K562 (cell line): ENCODE measurements around the gene BHMT2. TPM values are rescaled to one million over a fixed set of nuclear protein-coding genes. Genes with fewer than 3 reads are reported as not detected.

Experiments
- ADNP ChIP-seq: fragments of 200-800 bp; sonication (Bioruptor generic); IDR thresholded peaks from 2 replicates; pipeline ENCODE4 v1.6.1; 2016; ENCODE audit warnings: missing genetic modification characterization, missing compliant biosample characterization
- CBX8 ChIP-seq: fragments of 200-600 bp; sonication (generic); IDR thresholded peaks from 2 replicates; pipeline ENCODE4 v1.6.1; 2012; ENCODE audit warnings: borderline replicate concordance, mixed run types, low read depth, mild to moderate bottlenecking, moderate library complexity, mixed read lengths, low read length, control low read depth, inconsistent platforms; ENCODE audit not compliant: poor library complexity, severe bottlenecking; ENCODE audit errors: extremely low read depth
- CHD1 ChIP-seq: fragments of 200-600 bp; sonication (generic); IDR thresholded peaks from one replicate; pipeline ENCODE4 v1.6.1; 2012; ENCODE audit warnings: mild to moderate bottlenecking, moderate library complexity, low read length, inconsistent platforms
- CREBBP ChIP-seq: IDR thresholded peaks from one replicate; pipeline ENCODE4 v1.6.1; 2012; ENCODE audit warnings: low read depth, mild to moderate bottlenecking, control low read depth, inconsistent platforms, low read length
- ILF3 ChIP-seq: fragments of 450-650 bp; IDR thresholded peaks from 2 replicates; pipeline ENCODE4 v1.6.1; 2018; ENCODE audit warnings: antibody characterized with exemption, mild to moderate bottlenecking, moderate library complexity, borderline replicate concordance
- MYNN ChIP-seq, 2 experiments: sonication (generic); formaldehyde crosslinking in 1 of 2; IDR thresholded peaks; 2 replicates each; pipeline versions ENCODE4 v1.5.0 to v1.6.1; 2016 to 2020; ENCODE audit warnings: antibody characterized with exemption in 1 of 2, missing genetic modification reagents in 1 of 2
- NR2C1 ChIP-seq, 2 experiments: fragments of 450-650 bp; IDR thresholded peaks; 2 replicates each; pipeline ENCODE4 v1.6.1; 2017; ENCODE audit warnings: mild to moderate bottlenecking in 2 of 2, antibody characterized with exemption in 1 of 2, inconsistent platforms in 1 of 2, missing compliant biosample characterization in 1 of 2, missing genetic modification characterization in 1 of 2
- NR2C2 ChIP-seq, 2 experiments: fragments of 200-800 bp in 1 of 2; sonication (Bioruptor generic) in 1 of 2; sonication (generic) in 1 of 2; formaldehyde crosslinking in 1 of 2; IDR thresholded peaks; 2 replicates each; pipeline versions ENCODE4 v1.6.1 to v1.8.0; 2016 to 2022; ENCODE audit warnings: mild to moderate bottlenecking in 1 of 2, missing compliant biosample characterization in 1 of 2, missing genetic modification characterization in 1 of 2, missing genetic modification reagents in 1 of 2
- OTX1 ChIP-seq: fragments of 450-650 bp; formaldehyde crosslinking; IDR thresholded peaks from 2 replicates; pipeline ENCODE4 v1.4.0; 2022; ENCODE audit warnings: mild to moderate bottlenecking
- POLR2G ChIP-seq: fragments of 200-400 bp; formaldehyde crosslinking; IDR thresholded peaks from 2 replicates; pipeline ENCODE4 v1.6.1; 2017; ENCODE audit warnings: low read depth, mild to moderate bottlenecking, antibody characterized with exemption, low read length, moderate library complexity
- PTBP1 ChIP-seq: fragments of 200-400 bp; formaldehyde crosslinking; IDR thresholded peaks from 2 replicates; pipeline ENCODE4 v1.6.1; 2017; ENCODE audit warnings: low read depth, low read length
- RFX5 ChIP-seq: IDR thresholded peaks from 2 replicates; pipeline ENCODE4 v1.6.1; 2011; ENCODE audit warnings: low read depth, mild to moderate bottlenecking, improper control_type of control experiment, low read length
- SETDB1 ChIP-seq: IDR thresholded peaks from one replicate; pipeline ENCODE4 v1.6.1; 2012; ENCODE audit warnings: low read length, control low read depth, inconsistent platforms
- TAF15 ChIP-seq: fragments of 200-400 bp; formaldehyde crosslinking; IDR thresholded peaks from 2 replicates; pipeline ENCODE4 v1.6.1; 2017; ENCODE audit warnings: mild to moderate bottlenecking, low read depth, low read length, moderate library complexity
- ZNF133 ChIP-seq: fragments of 250-450 bp; sonication (Bioruptor Pico); IDR thresholded peaks from 2 replicates; pipeline ENCODE4 v1.4.0; 2020; ENCODE audit warnings: mild to moderate bottlenecking
- ZNF311 ChIP-seq: fragments of 250-450 bp; sonication (Bioruptor Pico); IDR thresholded peaks from 2 replicates; pipeline ENCODE4 v1.4.0; 2020; ENCODE audit warnings: mild to moderate bottlenecking, moderate library complexity
- ZNF407 ChIP-seq: fragments of 450-650 bp; IDR thresholded peaks from 2 replicates; pipeline ENCODE4 v1.6.1; 2016; ENCODE audit warnings: low read depth
- polyA plus RNA-seq, 8 experiments: library from polyadenylated mRNA; depleted of rRNA in 4 of 8; stranded (reverse) in 5 of 8; unstranded in 3 of 8; fragments of >200 nt; fragmentation: Nextera tagmentation in 2 of 8; fragmentation: Illumina TruSeq in 1 of 8; extraction: Ambion mirVana in 2 of 8; extraction: Trizol in 1 of 8; gene quantifications; 2 replicates each; pipeline versions ENCODE4 v1.2.1 to v1.2.3, GENCODE V29; 2011 to 2014; ENCODE audit warnings: inconsistent platforms in 1 of 8, missing spikeins in 1 of 8
- total RNA-seq, 7 experiments: library from RNA; depleted of rRNA in 6 of 7; stranded (reverse); fragments of >200 nt in 6 of 7; fragmentation: Illumina TruSeq in 2 of 7; extraction: Trizol in 2 of 7; gene quantifications; 2 replicates each; pipeline versions ENCODE4 v1.2.1 to v1.2.3, GENCODE V29; 2011 to 2021; ENCODE audit warnings: low replicate concordance in 1 of 7
- TF ChIP-seq, protein P1 (sequence below): fragments of 250-450 bp; sonication (Bioruptor Pico); IDR thresholded peaks from 2 replicates; pipeline ENCODE4 v1.4.0; 2020; ENCODE audit warnings: borderline replicate concordance

Gene BHMT2
- total and polyA plus RNA-seq, 9 of the 15 experiments (the other 6 are each of a cell fraction or from before 2014, with no cell fraction given): not detected

- no peak for TF ChIP-seq ILF3
- TF ChIP-seq CBX8: no peak
- TF ChIP-seq NR2C1 (IDR thresholded peaks at IDR 0.05): no peak
- no peak for TF ChIP-seq NR2C1 (tag; IDR thresholded peaks at IDR 0.05)
- TF ChIP-seq NR2C2 (CRISPR knock-in tag; IDR thresholded peaks at IDR 0.05): no peak
- TF ChIP-seq NR2C2 (tag; IDR thresholded peaks at IDR 0.05): no peak; the same call in 1 of the 2 replicates
- no peak for TF ChIP-seq POLR2G
- TF ChIP-seq SETDB1: no peak
- TF ChIP-seq MYNN (IDR thresholded peaks at IDR 0.05): no peak
- TF ChIP-seq MYNN (CRISPR knock-in tag; IDR thresholded peaks at IDR 0.05): no peak
- no peak for TF ChIP-seq TAF15
- TF ChIP-seq CREBBP: no peak
- no peak for TF ChIP-seq CHD1
- no peak for TF ChIP-seq OTX1
- no peak for TF ChIP-seq PTBP1
- no peak for TF ChIP-seq ZNF133 (CRISPR knock-in tag)
- no peak for TF ChIP-seq ZNF407
- no peak for TF ChIP-seq ZNF311
- no peak for TF ChIP-seq RFX5
- TF ChIP-seq, protein P1, sequence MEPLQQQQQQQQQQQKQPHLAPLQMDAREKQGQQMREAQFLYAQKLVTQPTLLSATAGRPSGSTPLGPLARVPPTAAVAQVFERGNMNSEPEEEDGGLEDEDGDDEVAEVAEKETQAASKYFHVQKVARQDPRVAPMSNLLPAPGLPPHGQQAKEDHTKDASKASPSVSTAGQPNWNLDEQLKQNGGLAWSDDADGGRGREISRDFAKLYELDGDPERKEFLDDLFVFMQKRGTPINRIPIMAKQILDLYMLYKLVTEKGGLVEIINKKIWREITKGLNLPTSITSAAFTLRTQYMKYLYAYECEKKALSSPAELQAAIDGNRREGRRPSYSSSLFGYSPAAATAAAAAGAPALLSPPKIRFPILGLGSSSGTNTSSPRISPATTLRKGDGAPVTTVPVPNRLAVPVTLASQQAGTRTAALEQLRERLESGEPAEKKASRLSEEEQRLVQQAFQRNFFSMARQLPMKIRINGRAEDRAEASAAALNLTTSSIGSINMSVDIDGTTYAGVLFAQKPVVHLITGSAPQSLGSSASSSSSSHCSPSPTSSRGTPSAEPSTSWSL (CRISPR knock-in tag): no peak
- TF ChIP-seq ADNP: no peak
Measured at GRCh38 chr5:79133657-79134451, 64.3 kb downstream of the BHMT2 start (continued).
